GM12873 (cell line): ENCODE measurements around the gene NEURL2.

ENCODE experiments used
- CTCF ChIP-seq: IDR thresholded peaks from 2 replicates; pipeline ENCODE4 v1.5.1; 2012; ENCODE audit warnings: low read depth, mild to moderate bottlenecking, moderate library complexity, low read length, control low read depth; ENCODE audit not compliant: insufficient read depth; ENCODE audit errors: missing control alignments

NEURL2 gene

GRCh38 chr20:45924391-45925261 lies 33.6 kb upstream of the NEURL2 start:
- no peak for TF ChIP-seq CTCF

- no peak for TF ChIP-seq CTCF
These were observed 30.6 kb upstream of the NEURL2 start for GRCh38 chr20:45921337-45922189.

GRCh38 chr20:45920462-45921336 lies 29.7 kb upstream of the NEURL2 start:
- TF ChIP-seq CTCF, result no peak

GRCh38 chr20:45919542-45920399 lies 28.8 kb upstream of the NEURL2 start:
- no peak for TF ChIP-seq CTCF

- no peak for TF ChIP-seq CTCF
These were observed 27.9 kb upstream of the NEURL2 start for GRCh38 chr20:45918779-45919537.

- TF ChIP-seq CTCF, result no peak
These were observed 27.3 kb upstream of the NEURL2 start for GRCh38 chr20:45918182-45918737.
